Activated CD8-positive, alpha-beta memory T cell treated with anti-CD3 and anti-CD28 coated beads for 36 hours (primary cell): ENCODE data around the gene ANKLE2. TPM values are rescaled to one million over a fixed set of nuclear protein-coding genes. Genes with fewer than 3 reads are reported as not detected.
"Not testable (repeated sequence)": the region's sequence is repeated elsewhere in the genome, so short reads cannot be mapped to it uniquely, and the experiment has no call there.

Source experiments
- CTCF ChIA-PET: fragments of 350-600 bp; sonication (Branson Sonifier 250); formaldehyde crosslinking; loops from one replicate; lab custom pipeline; 2021; ENCODE audit warnings: antibody characterized with exemption; lab: Charles Lee
- POLR2A ChIA-PET: fragments of 350-600 bp; sonication (Branson Sonifier 250); formaldehyde crosslinking; loops from one replicate; lab custom pipeline; 2021; ENCODE audit warnings: antibody characterized with exemption; lab: Charles Lee
- total RNA-seq, 2 experiments: library from RNA; stranded (reverse); gene quantifications; one replicate each; pipeline ENCODE4 v1.2.3, GENCODE V29; 2021

Gene ANKLE2
- total RNA-seq, 2 experiments from 2014 or later = 117 to 119 TPM

- POLR2A ChIA-PET = no interaction called here
- CTCF ChIA-PET = interaction anchor here (0.6 kb wide), 1 partner anchor 80 kb away, joined by 4 read pairs; no protein-coding TSS in a partner anchor
Observed at GRCh38 chr12:132754160-132754932, 7.3 kb downstream of the ANKLE2 start.

- POLR2A ChIA-PET = interaction anchor here (0.6 kb wide), 1 partner anchor 20 kb away, joined by 3 read pairs; no protein-coding TSS in a partner anchor
- CTCF ChIA-PET = not testable (repeated sequence)
Observed at GRCh38 chr12:132753670-132754069, 8.0 kb downstream of the ANKLE2 start.

- POLR2A ChIA-PET = no interaction called here
- CTCF ChIA-PET = no interaction called here
Observed at GRCh38 chr12:132748319-132748718, 13.3 kb downstream of the ANKLE2 start.

GRCh38 chr12:132747896-132748295 lies 13.7 kb downstream of the ANKLE2 start:
- ChIA-PET POLR2A (no interaction called here), CTCF (no interaction called here)

- CTCF ChIA-PET = interaction anchor here (0.7 kb wide), 1 partner anchor 99 kb away, joined by 3 read pairs; no protein-coding TSS in a partner anchor
- POLR2A ChIA-PET = no interaction called here
Observed at GRCh38 chr12:132747395-132747794, 14.2 kb downstream of the ANKLE2 start.

- POLR2A ChIA-PET = no interaction called here
- CTCF ChIA-PET = no interaction called here
Observed at GRCh38 chr12:132746613-132747012, 15.0 kb downstream of the ANKLE2 start.

GRCh38 chr12:132743831-132744230 lies 17.8 kb downstream of the ANKLE2 start:
- ChIA-PET CTCF (interaction anchor here (1.2 kb wide), 1 partner anchor 161 kb away, joined by 4 read pairs; no protein-coding TSS in a partner anchor), POLR2A (interaction anchor here (0.6 to 0.7 kb wide), 2 partner anchors 14 to 215 kb away, joined by 3 to 8 read pairs; no protein-coding TSS in a partner anchor)

GRCh38 chr12:132741620-132742019 lies 20.0 kb downstream of the ANKLE2 start:
- POLR2A ChIA-PET = interaction anchor here (0.6 kb wide), 1 partner anchor 18 kb away, joined by 4 read pairs; no protein-coding TSS in a partner anchor
- CTCF ChIA-PET = interaction anchor here (1.4 kb wide), 1 partner anchor 10 kb away, joined by 4 read pairs; no protein-coding TSS in a partner anchor

GRCh38 chr12:132740652-132741051 lies 21.0 kb downstream of the ANKLE2 start:
- CTCF ChIA-PET = interaction anchor here (1.4 kb wide), 1 partner anchor 9 kb away, joined by 4 read pairs; no protein-coding TSS in a partner anchor
- POLR2A ChIA-PET = no interaction called here

GRCh38 chr12:132740313-132740646 lies 21.4 kb downstream of the ANKLE2 start:
- ChIA-PET CTCF (no interaction called here), POLR2A (no interaction called here)

- POLR2A ChIA-PET = no interaction called here
Observed at GRCh38 chr12:132739600-132740312, 21.9 kb downstream of the ANKLE2 start.

GRCh38 chr12:132736913-132737312 lies 24.7 kb downstream of the ANKLE2 start:
- POLR2A ChIA-PET = no interaction called here
- CTCF ChIA-PET = interaction anchor here (0.6 kb wide), 1 partner anchor 75 kb away, joined by 3 read pairs; no protein-coding TSS in a partner anchor

More at GRCh38 chr12:132739600-132740312, 21.9 kb downstream of the ANKLE2 start:
- CTCF ChIA-PET = no interaction called here

GRCh38 chr12:132736378-132736777 lies 25.3 kb downstream of the ANKLE2 start:
- CTCF ChIA-PET = interaction anchor here (0.6 kb wide), 1 partner anchor 75 kb away, joined by 3 read pairs; no protein-coding TSS in a partner anchor
- POLR2A ChIA-PET = no interaction called here

- POLR2A ChIA-PET = no interaction called here
- CTCF ChIA-PET = no interaction called here
Observed at GRCh38 chr12:132735496-132735895, 26.1 kb downstream of the ANKLE2 start.

GRCh38 chr12:132734206-132734605 lies 27.4 kb downstream of the ANKLE2 start:
- POLR2A ChIA-PET = no interaction called here
- CTCF ChIA-PET = interaction anchor here (1.0 kb wide), 1 partner anchor 20 kb away, joined by 3 read pairs; no protein-coding TSS in a partner anchor

- CTCF ChIA-PET = interaction anchor here (1.8 kb wide), 1 partner anchor 10 kb away, joined by 4 read pairs; no protein-coding TSS in a partner anchor
Observed at GRCh38 chr12:132731574-132731973, 30.1 kb downstream of the ANKLE2 start.

GRCh38 chr12:132730353-132730752 lies 31.3 kb downstream of the ANKLE2 start:
- POLR2A ChIA-PET = no interaction called here
- CTCF ChIA-PET = interaction anchor here (0.8 kb wide), 1 partner anchor 21 kb away, joined by 3 read pairs; no protein-coding TSS in a partner anchor

More at GRCh38 chr12:132731574-132731973, 30.1 kb downstream of the ANKLE2 start:
- POLR2A ChIA-PET = no interaction called here

- CTCF ChIA-PET = interaction anchor here (0.8 to 0.9 kb wide), 2 partner anchors 20 to 53 kb away, joined by 3 read pairs; no protein-coding TSS in a partner anchor
Observed at GRCh38 chr12:132729541-132730320, 31.9 kb downstream of the ANKLE2 start.

GRCh38 chr12:132728502-132728901 lies 33.1 kb downstream of the ANKLE2 start:
- ChIA-PET POLR2A (no interaction called here), CTCF (interaction anchor here (0.9 kb wide), 1 partner anchor 52 kb away, joined by 3 read pairs; no protein-coding TSS in a partner anchor)

More at GRCh38 chr12:132729541-132730320, 31.9 kb downstream of the ANKLE2 start:
- POLR2A ChIA-PET = interaction anchor here (0.6 kb wide), 1 partner anchor 14 kb away, joined by 3 read pairs; no protein-coding TSS in a partner anchor
